GM12875 (cell line): ENCODE data around the gene KLRC3.
"Not testable (repeated sequence)": the region's sequence is repeated elsewhere in the genome, so short reads cannot be mapped to it uniquely, and the experiment has no call there.

Experiments
- H3K4me3 ChIP-seq: one replicate; pipeline ENCODE4 v1.5.1; 2011; ENCODE audit warnings: low read depth, low read length, control low read depth
- CTCF ChIP-seq: IDR thresholded peaks from 2 replicates; pipeline ENCODE4 v1.5.1; 2011; ENCODE audit warnings: low read depth, mild to moderate bottlenecking, control low read depth, inconsistent platforms, low read length, moderate library complexity, borderline replicate concordance; ENCODE audit not compliant: insufficient read depth

Gene KLRC3

DNA sequence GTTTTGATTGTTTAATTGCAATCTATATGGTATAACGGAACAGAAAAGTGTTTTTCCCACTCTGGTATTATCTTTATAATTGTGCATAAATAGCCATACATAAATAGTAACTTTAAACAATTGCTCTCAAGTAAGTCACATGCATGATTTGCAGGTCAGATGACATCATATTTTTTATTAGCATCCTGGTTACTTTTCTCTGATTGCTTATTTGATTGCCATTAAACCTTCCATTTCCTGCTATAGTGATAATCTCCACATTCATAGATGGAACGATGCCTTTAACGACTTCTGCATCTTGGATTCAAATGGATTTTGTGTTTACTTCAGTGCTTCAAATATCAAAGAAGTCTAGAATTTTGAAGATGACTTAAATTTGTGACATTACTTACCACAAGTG is 27.1 kb downstream of the KLRC3 start:
- H3K4me3 ChIP-seq: no peak overlapping the region
- no peak for TF ChIP-seq CTCF

GRCh38 chr12:10392394-10392930 is 27.9 kb downstream of the KLRC3 start:
- H3K4me3 ChIP-seq: no peak overlapping the region
- TF ChIP-seq CTCF: no peak

- not testable (repeated sequence) for H3K4me3 ChIP-seq
Measured at GRCh38 chr12:10390991-10391390, 29.4 kb downstream of the KLRC3 start.

- TF ChIP-seq CTCF: no peak
- H3K4me3 ChIP-seq: no peak within 1 kb of the TSS
Measured at GRCh38 chr12:10389904-10390303, 30.5 kb downstream of the KLRC3 start, which contains the start of gene KLRK1. TSS of gene KLRK1 (minus strand) at chr12:10390041. CDS start at chr12:10388810, 1,231 bp downstream.

DNA sequence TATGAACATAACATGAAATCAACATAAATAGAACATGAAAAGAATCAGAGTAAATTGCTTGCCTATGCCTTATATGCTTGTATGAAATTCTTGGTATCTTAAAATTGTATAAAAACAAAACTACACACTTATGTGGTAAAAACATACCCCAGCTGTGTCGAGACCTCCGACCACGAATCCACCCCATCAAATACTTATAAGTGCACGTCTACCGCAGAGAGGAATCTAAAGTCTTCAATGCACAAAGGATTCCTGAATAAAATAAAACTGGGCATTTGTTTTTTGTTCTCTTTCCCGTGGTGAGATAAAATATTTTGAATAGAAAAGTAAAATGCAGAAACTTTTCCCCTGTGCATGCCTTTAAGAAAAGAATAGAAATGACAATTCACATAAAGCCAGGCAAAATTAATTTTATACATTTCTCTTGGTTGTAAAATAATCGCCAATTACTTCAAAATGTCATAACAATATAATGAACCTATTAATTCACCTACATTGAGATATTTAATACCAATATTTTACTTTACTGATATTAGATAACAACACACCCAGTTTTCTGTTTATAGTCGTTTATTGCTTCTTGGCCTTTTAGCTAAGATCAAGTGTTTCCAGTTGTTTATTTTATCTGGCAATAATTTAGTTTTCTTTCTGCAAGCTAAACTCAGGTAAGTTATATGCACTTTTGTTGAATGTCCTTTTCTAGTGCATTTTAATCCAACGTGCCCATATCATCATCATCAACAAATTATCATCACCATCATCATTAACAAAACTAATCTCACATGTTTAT is 31.6 kb downstream of the KLRC3 start:
- no peak overlapping the region for H3K4me3 ChIP-seq
- no peak for TF ChIP-seq CTCF

- not testable (repeated sequence) for H3K4me3 ChIP-seq
Measured at GRCh38 chr12:10387498-10387897, 32.9 kb downstream of the KLRC3 start.

DNA sequence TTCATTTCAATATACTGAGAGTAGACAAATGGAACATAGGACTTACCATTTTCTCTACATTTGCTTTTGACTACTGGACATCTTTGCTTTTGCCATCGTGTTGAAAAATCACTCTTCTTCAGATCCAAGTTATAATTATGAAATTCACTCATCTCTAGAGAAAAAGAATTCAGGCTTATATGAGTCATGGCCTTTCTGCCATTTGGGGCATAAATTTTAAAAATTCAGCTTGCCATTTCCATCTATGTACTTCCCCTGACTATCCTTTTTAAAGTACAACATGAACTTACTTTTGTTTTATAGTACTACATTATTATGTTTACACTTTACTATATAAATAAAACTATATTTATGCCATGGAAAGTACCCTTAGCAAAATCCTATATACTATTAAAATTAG is 33.5 kb downstream of the KLRC3 start:
- no peak overlapping the region for H3K4me3 ChIP-seq
- no peak for TF ChIP-seq CTCF

DNA sequence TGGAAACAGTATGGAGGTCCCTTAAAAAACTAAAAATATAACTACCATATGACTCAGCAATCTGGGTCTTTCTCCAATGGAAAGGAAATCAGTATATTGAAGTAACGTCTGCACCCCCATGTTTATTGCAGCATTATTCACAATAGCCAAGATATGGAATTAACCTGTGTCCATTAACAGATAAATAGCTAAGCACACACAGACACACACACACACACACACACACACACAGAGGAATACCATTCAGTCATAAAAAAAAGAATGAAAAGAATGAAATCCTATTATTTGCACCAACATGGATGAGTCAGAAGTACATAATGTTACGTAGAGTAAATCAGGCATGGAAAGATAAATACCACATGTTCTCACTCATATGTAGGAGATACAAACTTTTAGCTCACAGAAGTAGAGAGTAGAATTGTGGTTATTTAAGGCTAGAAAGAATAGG is 35.2 kb downstream of the KLRC3 start:
- no peak overlapping the region for H3K4me3 ChIP-seq
- TF ChIP-seq CTCF: no peak
